Dedifferentiated amniotic fluid mesenchymal stem cell (primary cell): ENCODE results near the gene SEZ6L.
A peak's percentile ranks its signal among the peaks of the same experiment; 100 is the strongest.

Source experiments
- DNase-seq: peaks from one replicate; pipeline ENCODE4 v3.0.0-alpha.2; 2016; ENCODE audit errors: extremely low spot score

The SEZ6L gene

GRCh38 chr22:26333088-26333800 lies 164.0 kb downstream of the SEZ6L start:
- no peak for DNase-seq

DNA sequence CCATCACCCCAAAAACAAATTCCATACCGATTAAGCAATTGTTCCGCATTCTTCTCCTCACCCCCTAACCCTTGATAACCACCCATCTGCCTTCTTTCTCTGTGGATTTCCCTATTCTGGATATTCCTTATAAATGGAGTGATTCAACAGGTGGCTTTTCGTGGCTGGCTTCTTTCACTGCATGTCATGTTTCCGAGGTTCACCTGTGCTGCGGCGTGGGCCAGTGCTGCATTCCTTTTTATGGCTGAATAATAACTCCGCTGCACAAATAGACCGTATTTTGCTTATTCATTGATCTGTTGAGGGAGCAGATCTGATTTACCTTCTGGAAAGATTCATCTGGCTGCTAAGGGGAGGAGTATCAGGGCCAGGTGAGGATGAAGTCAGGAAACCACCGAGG lies 165.0 kb downstream of the SEZ6L start:
- no peak for DNase-seq

- no peak for DNase-seq
These were observed 167.5 kb downstream of the SEZ6L start for GRCh38 chr22:26336773-26337172.

DNA sequence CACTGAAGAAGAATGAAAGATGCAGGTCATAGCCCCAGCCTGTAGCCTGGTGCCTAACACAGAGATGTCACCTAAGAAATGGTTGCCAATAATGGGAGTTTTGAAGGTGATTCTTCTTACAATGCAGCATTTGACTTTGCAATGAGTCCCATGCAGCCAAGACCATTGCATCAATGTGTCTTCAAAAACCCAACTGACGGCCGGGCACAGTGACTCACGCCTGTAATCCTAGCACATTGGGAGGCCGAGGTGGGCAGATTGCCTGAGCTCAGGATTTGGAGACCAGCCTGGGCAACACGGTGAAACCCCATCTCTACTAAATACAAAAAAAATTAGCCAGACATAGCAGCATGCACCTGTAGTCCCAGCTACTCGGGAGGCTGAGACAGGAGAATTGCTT lies 170.5 kb downstream of the SEZ6L start:
- DNase-seq = no peak

GRCh38 chr22:26342745-26343410 lies 173.6 kb downstream of the SEZ6L start:
- no peak for DNase-seq

DNA sequence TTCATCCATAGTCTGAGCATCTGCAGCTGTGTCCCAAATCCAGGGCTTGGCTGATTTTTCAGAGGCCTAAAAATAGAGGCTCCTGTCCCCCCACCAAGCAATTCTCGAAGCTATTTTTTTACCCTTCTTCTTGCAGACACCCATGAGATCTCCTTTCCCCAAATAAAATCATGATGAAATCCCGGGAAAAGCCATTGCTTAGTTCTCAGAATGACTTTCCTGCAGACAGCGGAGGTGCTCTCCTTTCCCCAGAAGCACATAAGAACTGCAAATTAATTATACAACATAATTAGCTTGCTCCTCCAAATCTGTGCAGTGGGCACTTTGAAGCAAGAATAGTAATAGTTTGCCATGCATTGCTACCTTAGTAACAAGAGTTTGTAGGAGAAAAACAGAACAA lies 176.2 kb downstream of the SEZ6L start:
- DNase-seq = no peak

DNA sequence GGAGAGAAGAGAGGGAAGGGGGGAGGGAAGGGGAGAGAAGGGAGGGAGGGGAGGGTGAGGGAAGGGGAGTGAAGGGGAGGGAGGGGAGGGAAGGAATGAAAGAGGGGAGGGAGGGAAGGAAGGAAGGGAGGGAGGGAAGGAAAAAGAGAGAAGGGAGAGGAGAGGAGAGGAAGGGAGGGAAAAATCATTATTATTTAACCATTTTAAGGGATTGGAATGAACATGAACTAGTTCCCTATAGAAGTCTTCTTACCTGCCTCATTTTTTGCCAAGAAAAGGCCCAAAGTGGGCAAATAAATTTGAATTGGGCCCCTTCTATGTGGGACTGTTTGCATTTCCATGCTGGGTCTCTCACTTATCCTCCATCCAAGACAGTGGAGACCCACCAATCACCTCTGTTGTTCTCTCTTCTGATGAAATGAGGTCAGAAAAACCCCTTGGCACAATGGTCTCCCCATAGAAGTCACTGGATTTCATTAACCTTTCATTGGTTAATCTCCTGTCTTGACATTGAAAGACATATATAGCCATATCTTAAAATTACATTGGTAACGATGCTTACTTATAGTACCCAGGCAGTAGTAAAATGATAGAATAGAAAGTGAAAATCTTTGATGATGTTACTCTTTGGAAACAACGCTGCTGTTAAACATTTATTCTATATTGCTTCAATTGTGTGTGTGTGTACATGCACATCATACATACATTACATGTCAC lies 179.7 kb downstream of the SEZ6L start:
- DNase-seq = no peak

DNA sequence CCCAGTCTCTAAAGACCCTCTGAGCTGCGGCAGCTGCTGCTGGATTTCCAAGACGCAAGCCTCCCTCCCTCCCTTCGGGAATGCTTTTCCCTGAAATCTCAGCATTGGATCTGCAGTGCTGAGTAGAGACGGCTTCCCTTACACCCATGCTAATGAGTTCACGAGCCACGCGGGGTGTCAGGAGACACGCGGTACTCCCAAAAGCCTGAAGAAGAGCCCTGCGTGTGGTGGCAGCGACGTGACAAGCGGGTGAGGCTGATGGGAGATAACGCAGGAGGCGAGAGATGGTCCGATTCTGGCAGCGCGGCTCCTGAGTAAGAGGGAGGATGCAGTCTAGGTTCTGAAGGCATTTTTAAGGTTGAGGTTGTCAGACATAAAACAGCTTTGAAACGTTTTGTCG lies 185.4 kb downstream of the SEZ6L start:
- DNase-seq = no peak

- no peak for DNase-seq
These were observed 188.0 kb downstream of the SEZ6L start for GRCh38 chr22:26357281-26357680.

GRCh38 chr22:26357813-26358212 lies 188.6 kb downstream of the SEZ6L start:
- no peak for DNase-seq

DNA sequence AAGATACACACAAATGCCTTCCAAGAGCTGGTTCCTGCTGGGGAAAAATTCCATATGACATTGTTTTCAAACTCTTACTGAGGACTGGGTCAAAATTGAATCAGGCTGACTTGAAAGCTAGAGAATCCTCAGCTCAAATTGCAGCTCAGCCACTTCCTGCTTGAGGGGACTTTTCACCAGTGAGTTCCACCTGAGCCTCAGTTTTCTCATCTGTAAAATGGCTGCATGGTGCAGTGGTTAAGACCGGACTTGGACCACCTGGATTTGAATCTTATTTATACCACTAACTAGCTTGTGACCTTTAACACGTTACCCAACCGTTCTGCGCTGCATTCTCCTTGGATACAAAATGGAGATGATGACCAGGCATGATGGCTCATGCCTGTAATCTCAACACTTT lies 189.9 kb downstream of the SEZ6L start:
- DNase-seq = no peak

- DNase-seq = peak; percentile 71
These were observed 191.1 kb downstream of the SEZ6L start for GRCh38 chr22:26360169-26360885.

- DNase-seq = no peak
These were observed 193.2 kb downstream of the SEZ6L start for GRCh38 chr22:26362471-26362870.

GRCh38 chr22:26364066-26365015 lies 195.1 kb downstream of the SEZ6L start:
- DNase-seq = peak; percentile 73

DNA sequence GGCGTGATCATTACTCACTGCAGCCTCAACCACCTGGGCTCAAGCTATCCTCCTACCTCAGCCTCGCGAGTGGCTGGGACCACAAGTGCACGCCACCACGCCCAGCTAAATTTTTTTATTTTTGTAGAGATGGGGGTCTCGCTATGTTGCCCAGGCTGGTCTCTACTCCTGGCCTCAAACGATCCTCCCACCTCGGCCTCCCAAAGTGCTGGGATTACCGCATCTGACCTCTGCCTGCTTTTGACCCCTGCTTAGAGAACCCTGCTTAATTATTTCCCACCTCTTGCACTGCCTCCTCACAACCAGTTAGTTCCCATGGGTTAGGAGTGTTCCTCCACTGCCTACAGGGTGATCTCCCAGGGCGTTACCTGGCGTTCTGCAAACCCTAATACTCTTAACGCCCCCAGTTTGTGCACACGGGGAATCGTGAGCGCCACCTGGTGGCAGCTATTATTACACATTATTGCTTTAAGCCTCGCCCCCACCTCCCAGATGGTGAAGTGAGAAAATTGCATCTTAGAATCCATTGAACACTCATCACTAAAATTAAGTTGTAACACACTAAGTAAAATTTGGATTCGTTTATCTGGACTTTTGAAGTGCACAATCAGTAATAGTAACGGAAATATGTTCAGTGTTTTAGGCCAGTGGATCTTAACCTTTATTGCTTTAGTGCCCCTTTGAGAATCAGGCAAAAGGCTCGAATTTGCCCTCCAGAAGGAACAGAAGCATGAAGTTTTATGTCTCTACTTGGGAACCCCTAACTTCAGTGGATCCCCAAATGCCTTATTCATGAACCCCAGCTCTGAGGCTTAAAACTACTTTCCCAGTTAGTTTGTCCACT lies 198.4 kb downstream of the SEZ6L start:
- peak; percentile 19 for DNase-seq

DNA sequence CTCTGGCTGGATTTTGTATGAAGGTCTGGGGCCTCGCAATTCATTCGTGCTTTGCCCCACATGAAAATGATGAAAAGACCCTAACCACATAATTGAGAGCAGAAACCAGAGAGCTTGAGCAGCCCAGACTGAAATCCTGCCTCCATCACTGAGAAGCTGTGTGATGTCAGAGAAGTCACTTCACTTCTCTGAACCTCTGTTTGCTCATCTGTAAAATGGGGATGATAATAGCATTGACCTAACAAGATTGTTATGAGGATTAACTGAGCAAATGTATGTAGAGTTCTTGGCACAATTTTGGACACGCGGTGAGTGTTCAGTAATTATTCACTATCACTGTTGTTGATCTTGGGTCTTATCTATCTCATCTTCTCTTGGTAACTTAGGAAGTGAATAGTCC lies 203.6 kb downstream of the SEZ6L start:
- no peak for DNase-seq

GRCh38 chr22:26374391-26375026 lies 205.2 kb downstream of the SEZ6L start:
- DNase-seq = no peak

DNA sequence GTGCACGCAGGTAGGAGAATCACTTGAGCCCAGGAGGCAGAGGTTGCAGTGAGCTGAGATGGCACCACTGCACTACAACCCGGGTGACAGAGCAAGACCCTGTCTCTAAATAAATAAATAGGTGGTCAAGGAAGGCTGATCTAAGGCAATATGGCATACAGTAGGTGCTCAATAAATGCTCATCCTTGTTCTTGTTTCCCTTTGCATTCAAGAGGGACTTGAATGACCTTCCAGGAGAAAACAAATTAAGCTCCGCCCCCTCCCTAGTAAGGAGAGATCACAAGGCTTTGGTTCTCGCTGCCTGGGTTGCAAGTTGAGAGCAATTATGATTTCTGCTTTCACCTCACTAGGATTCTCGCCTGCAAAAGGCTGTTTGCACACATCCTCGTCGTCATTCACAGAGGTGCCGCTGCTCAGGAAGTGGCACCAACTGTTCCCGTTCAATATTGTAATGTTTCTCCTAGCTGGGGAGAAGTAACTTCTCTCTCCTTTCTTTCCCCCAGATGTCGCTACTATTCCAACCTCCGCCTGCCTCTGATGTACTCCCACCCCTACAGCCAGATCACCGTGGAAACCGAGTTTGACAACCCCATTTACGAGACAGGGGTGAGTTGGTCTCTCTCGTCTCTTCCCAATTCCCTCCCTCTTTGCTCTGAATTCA lies 208.0 kb downstream of the SEZ6L start:
- no peak for DNase-seq
